DMS53 treated with DMSO at 0.1 percent for 48 hours (cell line): ENCODE results near the gene SRGAP1.
"Not testable (repeated sequence)": the region's sequence is repeated elsewhere in the genome, so short reads cannot be mapped to it uniquely, and the experiment has no call there.

Experiments used
- DNase-seq: peaks from one replicate; lab custom pipeline; 2025; ENCODE audit not compliant: unreplicated experiment; lab: John Stamatoyannopoulos, UW

SRGAP1 gene

GRCh38 chr12:64103825-64104740 lies 259.6 kb downstream of the SRGAP1 start:
- no peak for DNase-seq

GRCh38 chr12:64105026-64105425 lies 260.5 kb downstream of the SRGAP1 start:
- no peak for DNase-seq

GRCh38 chr12:64107776-64108175 lies 263.3 kb downstream of the SRGAP1 start:
- DNase-seq, result no peak

GRCh38 chr12:64109706-64110105 lies 265.2 kb downstream of the SRGAP1 start:
- no peak for DNase-seq

- no peak for DNase-seq
These were observed 266.4 kb downstream of the SRGAP1 start for GRCh38 chr12:64110864-64111263.

GRCh38 chr12:64116969-64117368 lies 272.5 kb downstream of the SRGAP1 start:
- no peak for DNase-seq

- DNase-seq, result no peak
These were observed 276.1 kb downstream of the SRGAP1 start for GRCh38 chr12:64120568-64120967.

- not testable (repeated sequence) for DNase-seq
These were observed 276.6 kb downstream of the SRGAP1 start for GRCh38 chr12:64121086-64121485.

- no peak for DNase-seq
These were observed 277.7 kb downstream of the SRGAP1 start for GRCh38 chr12:64122154-64122553.

- no peak for DNase-seq
These were observed 278.5 kb downstream of the SRGAP1 start for GRCh38 chr12:64122995-64123394.

GRCh38 chr12:64123448-64123847 lies 278.9 kb downstream of the SRGAP1 start:
- DNase-seq, result no peak

GRCh38 chr12:64124511-64125197 lies 280.2 kb downstream of the SRGAP1 start:
- DNase-seq, result no peak

- DNase-seq, result no peak
These were observed 281.4 kb downstream of the SRGAP1 start for GRCh38 chr12:64125913-64126312.

- DNase-seq, result no peak
These were observed 283.3 kb downstream of the SRGAP1 start for GRCh38 chr12:64127811-64128210.

- no peak for DNase-seq
These were observed 283.9 kb downstream of the SRGAP1 start for GRCh38 chr12:64128366-64128765.

- DNase-seq, result not testable (repeated sequence)
These were observed 286.0 kb downstream of the SRGAP1 start for GRCh38 chr12:64130476-64130875.

GRCh38 chr12:64131456-64131855 lies 287.0 kb downstream of the SRGAP1 start:
- DNase-seq, result not testable (repeated sequence)

GRCh38 chr12:64132672-64133071 lies 288.2 kb downstream of the SRGAP1 start:
- DNase-seq, result not testable (repeated sequence)

- DNase-seq, result no peak
These were observed 292.6 kb downstream of the SRGAP1 start for GRCh38 chr12:64137117-64137516.

- DNase-seq, result no peak
These were observed 294.5 kb downstream of the SRGAP1 start for GRCh38 chr12:64139021-64139420.

GRCh38 chr12:64142382-64142781 lies 297.9 kb downstream of the SRGAP1 start:
- no peak for DNase-seq

- DNase-seq, result no peak
These were observed 298.3 kb downstream of the SRGAP1 start for GRCh38 chr12:64142784-64143183.
